HG03354 (cell line): ENCODE data around the gene COL8A1.
"Not testable (repeated sequence)": the region's sequence is repeated elsewhere in the genome, so short reads cannot be mapped to it uniquely, and the experiment has no call there.

ENCODE experiments used
- ATAC-seq: cut with Tn5 transposase; IDR thresholded peaks from one replicate; pipeline ENCODE4 v1.9.1; 2021; ENCODE audit warnings: mild to moderate bottlenecking; ENCODE audit not compliant: unreplicated experiment, poor library complexity, severe bottlenecking

The COL8A1 gene

DNA sequence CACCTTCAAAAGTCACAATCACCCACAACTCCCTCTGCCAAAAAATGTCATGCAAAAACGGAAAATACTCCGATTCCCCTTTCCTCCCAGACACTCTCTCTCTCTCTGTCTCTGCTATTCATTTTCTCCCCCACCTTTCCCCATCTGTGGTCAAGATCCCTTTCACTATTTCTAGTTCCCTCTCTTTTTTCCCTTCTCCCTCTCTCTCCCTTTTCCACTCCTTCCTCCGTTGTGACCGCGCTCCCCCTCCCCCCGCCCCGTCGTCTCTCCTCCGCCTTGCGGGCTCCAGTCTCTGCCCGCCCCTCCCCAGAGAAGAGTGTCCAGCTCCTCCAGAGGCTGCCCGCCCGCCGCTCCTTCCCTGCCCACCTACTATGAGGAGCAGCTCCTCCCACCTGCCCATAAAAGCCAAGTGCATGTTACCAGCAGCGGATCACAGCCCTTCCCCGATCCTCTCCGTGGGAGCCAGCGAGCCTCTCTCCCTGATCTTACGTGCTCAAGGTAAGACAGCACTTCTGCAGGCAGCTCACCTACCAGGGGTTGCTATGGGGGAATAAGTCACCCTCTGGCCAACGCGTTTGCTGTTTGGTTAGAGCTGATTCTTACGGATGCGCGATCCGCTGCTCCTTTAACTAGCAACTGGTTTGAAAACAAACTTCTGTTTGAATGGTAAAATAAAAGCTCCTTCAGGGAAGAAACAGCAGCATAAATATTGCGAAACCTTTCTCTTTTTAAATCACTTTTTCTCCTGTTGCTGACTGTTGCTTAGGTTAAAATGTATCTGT, at the start of gene COL8A1:
Gene COL8A1, plus strand, starts transcription at position 428 of the 782 bp plus-strand sequence. CDS start 152,089 bp downstream, outside the sequence.
- ATAC-seq = no peak

DNA sequence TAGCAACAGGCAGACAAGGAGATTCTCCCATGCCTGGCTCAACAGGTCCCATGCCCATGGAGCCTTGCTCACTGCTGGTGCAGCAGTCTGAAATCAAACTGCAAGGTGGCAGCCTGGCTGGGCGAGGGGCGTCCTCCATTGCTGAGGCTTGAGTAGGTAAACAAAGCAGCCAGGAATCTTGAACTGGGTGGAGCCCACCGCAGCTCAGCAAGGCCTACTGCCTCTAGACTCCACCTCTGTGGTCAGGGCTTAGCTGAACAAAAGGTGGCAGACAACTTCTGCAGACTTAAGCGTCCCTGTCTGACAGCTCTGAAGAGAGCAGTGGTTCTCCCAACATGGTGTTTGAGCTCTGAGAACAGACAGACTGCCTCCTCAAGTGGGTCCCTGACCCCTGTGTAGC, 49.2 kb upstream of the COL8A1 start:
- ATAC-seq = not testable (repeated sequence)

DNA sequence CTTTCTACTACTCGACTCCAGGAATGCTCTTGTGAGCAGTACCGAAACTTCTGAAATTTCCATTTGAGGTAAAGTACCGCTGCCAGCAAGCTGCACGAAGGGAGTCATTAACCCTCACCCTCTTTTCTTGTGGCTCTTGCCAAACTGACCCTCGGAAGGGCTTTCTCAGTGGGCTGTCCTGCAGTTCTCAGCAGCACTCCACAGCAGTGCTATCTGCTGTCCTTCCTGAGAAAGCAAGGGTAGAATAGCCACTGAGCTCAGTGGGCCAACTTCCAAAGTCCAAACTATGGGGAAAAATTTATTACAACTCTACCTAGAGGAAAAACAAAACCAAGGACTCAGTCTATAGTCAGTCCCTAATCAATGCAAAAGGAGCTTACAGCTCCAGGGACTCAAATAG, 38.5 kb upstream of the COL8A1 start:
- no peak for ATAC-seq

DNA sequence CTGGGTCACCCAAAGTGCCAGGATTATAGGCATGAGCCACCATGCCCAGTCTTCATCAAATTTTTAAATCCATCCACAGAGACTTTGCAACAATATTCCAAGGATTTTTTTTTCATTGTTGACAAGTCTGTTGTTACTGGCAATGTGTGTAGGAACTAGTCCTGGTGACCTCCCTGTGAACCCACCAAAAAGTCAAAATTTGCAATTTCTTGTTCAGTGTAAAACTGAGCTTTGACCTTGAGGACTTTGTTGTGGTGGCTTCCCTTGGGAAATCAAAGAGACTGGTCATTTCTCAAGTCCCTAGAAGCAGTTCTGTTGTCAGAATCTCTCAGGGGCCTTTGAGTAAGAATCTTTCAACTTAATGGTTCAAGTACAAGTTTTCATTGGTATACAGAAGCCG, 36.9 kb upstream of the COL8A1 start:
- no peak for ATAC-seq

DNA sequence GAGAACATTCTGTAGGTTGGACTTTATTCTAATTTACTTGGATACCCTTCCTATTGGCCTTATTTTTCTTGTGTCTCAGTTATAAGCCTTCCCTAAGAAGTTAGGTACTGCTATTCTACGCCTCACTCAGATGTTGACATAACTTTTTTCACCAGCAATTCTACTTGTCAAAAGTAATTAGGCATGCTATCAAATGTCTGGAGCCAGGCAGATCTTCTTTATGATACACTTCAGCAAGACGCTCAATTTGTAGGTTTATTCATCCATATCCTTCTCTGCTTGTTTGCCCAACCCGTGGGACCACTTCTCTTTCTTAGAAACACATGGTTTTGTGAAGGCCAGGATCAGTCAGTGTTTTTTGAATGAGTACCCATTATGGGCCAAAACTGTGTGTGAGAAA, 36.2 kb upstream of the COL8A1 start:
- no peak for ATAC-seq

DNA sequence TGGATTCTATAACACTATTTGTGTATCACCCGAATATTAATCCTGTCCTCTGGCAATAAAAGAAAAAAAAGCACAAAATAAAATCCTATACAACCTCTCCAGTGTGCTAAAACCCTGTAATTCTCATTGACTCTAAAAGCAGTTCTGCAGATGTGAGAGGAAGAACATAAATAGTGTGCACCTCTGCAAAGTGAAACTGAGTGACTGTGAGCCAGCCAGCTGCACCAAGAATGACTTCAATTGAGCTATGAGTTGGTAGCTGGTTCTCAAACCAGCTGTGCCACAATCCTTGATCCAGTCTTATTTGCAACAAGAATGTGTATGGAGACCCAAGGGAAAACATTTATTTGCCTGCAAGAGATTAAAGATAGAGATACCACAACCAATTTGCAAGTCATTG, 31.2 kb upstream of the COL8A1 start:
- ATAC-seq = peak; percentile 71

DNA sequence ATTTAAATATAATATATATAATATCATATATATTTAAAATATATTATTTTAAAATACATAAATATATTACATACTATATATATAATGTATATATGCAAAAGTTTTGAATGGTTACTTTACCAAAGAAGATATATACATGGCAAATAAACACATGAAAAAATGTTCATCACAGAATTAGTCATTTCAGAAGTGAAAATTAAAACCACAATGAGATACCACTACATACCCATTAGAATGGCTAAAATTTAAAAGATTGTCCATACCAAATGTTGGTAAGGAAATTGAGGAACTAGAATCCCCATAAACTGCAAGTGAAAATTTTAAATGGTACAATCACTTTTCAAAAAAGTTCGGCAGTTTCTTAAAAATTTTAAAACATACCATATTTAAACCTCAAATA, 23.6 kb upstream of the COL8A1 start:
- ATAC-seq = no peak

DNA sequence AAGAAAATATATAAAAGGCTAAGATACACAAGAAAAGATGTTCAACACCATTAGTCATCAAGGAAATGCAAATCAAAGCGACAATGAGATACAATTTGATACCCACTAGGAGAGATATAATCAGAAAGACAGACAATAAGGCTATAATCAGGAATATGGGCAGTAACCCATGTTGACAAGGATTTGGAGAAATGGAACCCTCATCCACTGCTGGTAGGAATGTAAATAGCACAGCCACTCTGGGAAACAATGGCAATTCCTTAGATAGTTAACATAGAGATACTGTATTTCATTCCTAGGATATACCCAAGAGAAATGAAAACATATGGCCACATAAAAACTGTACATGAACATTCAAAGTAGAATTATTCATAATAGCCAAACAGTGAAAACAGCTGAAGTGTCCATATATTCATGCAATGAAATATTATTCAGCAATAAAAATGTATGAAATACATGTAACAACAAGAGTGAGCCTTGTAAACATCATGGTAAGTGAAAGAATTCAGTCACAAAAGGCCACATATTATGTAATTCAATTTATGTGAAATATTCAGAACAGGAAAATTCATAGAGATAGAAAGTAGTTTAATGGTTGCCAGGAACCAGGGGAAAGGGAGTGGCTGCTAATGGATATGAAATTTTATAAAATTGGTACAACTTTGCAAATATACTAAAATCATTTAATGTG, 18.2 kb upstream of the COL8A1 start:
- ATAC-seq = no peak

DNA sequence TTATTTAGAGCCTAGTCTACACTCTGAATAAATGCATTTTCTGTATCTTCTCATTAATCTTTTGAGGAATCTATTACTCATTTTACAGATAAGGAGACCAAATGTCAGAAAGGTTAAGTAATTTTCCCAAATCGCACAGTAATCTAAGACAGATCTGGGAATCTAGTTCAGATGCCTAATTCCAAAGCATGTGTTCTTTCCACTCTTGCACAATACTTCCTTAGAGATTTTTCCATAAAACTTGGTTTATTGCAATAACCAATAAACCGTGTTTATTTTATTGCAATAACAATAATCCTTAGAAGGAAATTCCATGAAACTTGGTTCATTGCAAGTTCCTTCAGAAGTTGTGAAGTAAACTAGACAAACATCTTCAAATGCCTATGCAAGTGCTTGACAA, 17.4 kb upstream of the COL8A1 start:
- no peak for ATAC-seq

DNA sequence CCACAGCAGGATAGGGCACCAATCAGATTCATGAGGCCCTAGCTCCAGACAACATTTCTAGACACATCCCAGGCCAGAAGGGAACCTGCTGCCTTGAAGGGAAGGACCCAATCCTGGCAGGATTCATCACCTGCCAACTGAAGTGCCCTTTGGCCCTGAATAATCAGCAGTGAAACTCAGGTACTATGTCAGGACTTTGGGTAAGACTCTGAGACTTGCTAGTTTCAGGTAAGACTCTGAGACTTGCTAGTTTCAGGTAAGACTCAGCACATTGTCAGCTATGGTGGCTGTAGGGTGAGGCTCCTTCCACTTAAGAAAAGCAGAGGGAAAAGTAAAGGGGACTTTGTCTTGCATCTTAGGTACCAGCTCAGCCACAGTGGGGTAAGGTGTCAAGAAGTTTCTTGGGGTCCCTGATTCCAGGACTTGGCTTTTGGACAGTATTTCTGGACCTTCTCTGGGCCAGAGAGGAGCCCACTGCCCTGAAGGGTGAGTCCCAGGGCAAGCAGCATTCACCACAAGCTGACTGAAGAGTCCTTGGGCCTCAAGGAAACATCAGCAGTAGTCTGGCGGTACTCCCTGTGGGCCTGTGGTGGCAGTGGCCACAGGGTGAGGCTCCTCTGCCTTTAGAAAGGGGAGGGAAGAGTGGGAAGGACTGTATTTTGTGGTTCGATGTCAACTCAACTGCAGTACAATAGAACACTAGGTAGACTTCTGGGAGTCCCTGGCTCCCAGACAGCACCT, 13.7 kb upstream of the COL8A1 start:
- ATAC-seq = peak; percentile 54

DNA sequence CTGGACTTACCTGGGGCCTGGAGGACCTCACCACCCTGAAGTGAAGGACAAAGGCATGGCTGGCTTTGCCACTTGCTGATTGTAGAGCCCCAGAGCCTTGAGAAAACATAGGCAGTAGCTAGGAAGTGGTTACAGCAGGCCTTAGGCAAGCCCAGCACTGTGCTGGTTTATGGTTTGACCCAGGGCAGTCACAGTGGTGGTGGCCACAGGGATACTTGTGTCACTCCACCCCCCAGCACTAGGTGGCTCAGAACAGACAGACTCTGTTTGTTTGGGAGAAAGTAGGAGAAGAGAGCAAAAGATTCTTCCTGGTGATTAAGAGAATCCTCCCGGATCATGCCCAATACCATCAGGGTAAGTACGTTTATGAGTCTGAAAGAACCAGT, 13.2 kb upstream of the COL8A1 start:
- ATAC-seq = peak; percentile 9

DNA sequence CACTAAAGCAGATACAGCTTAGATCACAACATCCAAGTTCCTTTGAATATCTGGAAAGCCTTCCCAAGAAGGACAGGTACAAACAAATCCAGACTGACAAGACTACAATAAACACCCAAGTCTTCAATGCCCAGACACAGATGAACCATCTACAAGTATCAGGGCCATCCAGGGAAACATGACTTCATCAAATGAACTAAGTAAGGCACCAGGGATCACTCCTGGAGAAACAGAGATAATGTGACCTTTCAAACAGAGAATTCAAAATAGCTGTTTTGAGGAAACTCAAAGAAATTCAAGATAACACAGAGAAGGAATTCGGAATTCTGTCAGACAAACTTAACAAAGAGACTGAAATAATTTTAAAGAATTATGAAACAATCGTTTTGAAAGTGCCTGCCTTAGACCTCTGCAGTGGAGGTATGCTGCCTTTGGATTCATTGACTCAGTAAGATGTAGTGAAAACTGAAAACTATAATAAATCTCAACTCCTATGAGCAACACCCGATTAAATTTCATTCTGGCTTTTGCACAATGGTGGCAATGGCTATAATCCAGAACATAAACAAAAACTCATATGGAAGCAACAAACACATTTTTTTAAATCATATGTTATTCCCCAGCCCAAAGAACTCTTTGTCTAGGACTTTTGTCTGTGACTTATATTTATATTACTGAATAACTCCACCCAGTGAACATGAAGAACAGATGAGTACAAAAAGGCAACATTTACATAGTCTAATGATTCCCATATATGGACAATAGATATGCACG, 12.6 kb upstream of the COL8A1 start:
- ATAC-seq = no peak

DNA sequence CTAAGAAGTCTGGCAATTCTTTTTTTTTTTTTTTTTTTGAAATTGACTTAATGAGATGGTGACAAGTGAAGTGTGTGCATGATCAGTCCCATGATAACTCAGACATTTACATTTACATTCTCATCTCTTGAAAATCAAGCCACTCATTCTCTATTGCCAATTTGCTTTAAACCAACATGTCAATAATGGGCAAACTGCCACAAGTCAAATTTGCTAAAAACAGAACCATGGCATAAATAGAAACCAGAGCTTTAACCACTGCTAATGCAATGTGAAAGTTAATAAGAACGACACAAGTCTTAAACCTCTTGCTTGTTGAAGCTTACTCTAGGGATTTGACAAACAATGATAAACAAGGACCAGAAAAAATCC, 12.0 kb upstream of the COL8A1 start:
- ATAC-seq = peak; percentile 61

DNA sequence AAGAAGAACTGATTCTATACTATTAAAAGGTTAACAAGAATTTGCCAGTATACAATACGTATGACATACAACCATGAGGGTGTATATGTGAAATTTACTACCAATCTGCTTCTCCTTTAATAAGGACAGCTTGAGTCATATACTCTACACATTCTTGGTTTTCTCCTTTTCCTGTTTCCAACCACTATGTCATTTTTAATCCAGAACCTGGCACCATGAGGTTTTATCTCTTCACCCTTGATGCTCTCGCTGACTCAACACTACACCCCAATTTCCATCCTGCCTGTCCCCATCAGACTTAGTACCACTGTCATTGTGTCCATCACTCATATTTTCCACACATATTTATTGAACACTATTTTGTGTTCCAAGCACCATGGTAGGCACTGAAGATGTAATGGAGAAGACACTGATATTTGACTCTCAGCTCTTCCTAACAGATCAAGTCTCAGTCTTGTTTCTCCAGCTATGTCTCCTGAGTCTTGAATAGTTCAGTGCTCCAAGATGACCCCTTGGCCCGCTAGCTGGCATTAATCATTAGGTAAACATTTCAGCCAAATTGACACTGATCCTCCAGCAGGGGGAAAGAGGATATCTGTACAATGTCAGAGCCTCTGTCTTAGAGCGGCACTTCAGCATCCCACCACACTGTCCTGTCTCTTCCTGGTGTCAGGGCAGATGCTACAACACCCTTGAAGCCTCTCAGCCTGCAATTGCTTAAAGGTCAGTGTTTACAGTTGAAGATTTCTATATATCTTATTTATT, 11.2 kb upstream of the COL8A1 start:
- no peak for ATAC-seq

DNA sequence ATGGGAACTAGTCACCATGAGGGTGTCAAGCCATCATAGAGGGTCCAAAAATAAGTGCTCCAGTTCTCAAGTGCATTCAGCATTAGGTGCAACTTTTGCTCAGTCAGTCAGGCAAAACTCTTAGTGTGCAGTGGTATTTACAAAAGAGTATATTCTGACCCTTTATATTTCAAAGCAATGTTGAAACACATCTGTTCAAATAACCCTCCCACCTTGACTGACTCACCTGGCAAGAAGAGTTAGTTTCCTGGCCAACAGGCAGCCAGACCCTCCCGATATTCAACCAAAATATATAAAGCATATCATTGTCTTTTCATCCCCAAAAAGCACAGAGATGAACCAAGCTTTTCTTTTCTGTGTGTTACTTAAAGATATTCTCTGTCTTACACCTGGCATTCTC, 7.6 kb upstream of the COL8A1 start:
- no peak for ATAC-seq

DNA sequence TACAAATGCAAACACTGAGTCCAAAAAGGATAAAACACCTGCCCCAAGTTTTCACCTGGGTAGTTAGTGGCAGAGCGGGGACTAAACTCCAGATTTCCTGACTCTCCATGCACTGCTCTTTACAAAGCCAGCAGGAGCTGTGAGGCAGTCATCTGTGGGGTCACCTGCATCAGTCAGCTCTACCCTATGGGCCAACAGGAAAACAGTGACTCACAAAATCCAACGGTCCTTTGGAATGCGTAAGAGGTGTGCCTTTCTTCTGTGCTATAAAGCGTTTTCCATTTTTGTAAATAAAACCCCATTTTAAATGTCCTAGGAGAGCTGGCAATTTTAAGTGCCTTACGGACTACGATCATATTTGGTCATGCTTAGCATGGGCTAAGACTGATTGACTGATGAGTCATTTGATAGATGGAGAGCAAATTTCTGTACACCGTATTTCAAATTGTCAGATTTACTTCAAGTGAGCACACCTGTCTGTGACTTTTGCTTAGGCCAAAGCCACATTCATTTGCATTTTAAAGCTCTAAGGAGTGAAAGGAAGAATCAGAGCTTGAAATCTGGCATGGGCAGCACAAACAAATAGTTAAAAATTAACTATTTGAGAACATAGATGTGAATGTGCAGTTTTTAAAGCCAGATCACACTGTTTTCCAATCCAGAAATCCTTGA, 4.4 kb upstream of the COL8A1 start:
- peak; percentile 73 for ATAC-seq

DNA sequence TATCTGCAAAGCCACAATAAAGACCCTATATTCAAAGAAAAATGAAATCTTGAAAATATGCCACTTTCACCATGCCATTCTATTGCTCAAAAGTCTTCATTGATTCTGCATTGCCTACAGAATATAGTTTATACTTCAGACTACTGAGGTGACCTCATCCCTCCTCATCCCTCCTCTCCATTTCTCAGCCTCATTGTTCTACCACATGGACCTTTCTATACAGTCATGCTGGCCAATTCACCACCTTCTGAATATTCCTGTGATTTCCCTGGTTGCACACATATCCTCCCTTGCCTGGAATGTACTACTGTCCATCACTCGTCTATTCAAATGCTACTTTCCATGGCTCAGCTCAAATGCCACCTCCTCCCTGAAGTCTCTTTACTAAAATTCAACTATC, 3.5 kb upstream of the COL8A1 start:
- ATAC-seq = no peak

DNA sequence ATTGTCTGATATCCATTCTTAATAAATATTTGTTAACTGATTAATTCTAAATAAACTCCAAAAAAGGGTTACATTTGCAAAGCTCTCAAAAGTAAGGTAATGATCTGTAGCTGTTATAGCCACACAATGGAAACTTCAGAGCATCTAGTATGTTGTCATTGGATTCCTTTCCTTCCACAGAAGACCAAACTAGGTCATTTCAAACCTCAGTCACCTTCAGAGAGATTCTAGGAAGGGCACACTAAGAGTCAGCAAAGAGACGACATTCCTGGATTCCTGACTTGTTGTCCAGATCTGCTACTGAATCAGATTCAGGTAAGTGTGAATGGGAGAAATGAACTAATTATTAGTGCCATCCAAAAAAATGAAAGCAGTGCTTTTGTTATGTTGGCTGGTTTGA, 3.0 kb upstream of the COL8A1 start:
- ATAC-seq = no peak

DNA sequence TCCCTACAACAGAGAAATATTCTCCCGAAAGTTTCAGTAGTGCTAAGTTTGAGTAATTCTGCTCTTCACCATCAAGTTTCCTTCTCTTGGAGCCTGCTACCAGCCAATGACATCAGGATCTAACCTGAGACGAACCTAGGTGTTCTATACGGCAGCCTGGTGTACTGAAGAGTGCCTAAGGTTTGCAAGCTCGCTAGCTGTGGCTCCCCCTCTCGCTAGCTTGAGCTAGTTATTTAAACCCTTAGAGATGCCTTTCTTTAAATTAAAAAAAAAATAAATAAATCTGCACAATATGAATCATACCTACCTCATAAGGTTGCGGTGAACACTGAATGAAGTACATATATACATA, 1.4 kb upstream of the COL8A1 start:
- no peak for ATAC-seq
